Endothelial cell of umbilical vein (primary cell): ENCODE results near the gene PPP1R2C. TPM values are rescaled to one million over a fixed set of nuclear protein-coding genes. Genes with fewer than 3 reads are reported as not detected.

Experiments
- BruUV-seq: library from RNA; stranded (reverse); fragments of 400-500 nt; replicated peaks from 2 replicates; lab custom pipeline; 2021; lab: Mats Ljungman, UMichigan
- CTCF ChIA-PET: fragments of 300-600, 350-600 bp; sonication (Branson Sonifier 250); formaldehyde crosslinking; loops from one replicate; lab custom pipeline; 2021; ENCODE audit warnings: antibody characterized with exemption, inconsistent platforms; lab: Charles Lee
- POLR2A ChIA-PET: fragments of 300-600, 350-600 bp; sonication (Branson Sonifier 250); formaldehyde crosslinking; loops from one replicate; lab custom pipeline; 2021; ENCODE audit warnings: antibody characterized with exemption, inconsistent platforms; lab: Charles Lee
- DNase-seq: peaks from one replicate; pipeline ENCODE4 v3.0.0-alpha.2; 2011; ENCODE audit warnings: low read depth, low spot score
- FAIRE-seq: peaks from 2 replicates; lab custom pipeline; 2011; peaks lifted over from hg19 to GRCh38; lab: Jason Lieb, UNC
- H2AFZ ChIP-seq: 2 replicates; pipeline ENCODE4 v1.6.0; 2012; ENCODE audit warnings: low read depth, low read length, control low read depth, inconsistent platforms
- H3K27ac ChIP-seq: 2 replicates; pipeline ENCODE4 v1.5.1; 2011; ENCODE audit warnings: low read depth, mild to moderate bottlenecking, control low read depth, low read length, moderate library complexity; ENCODE audit not compliant: insufficient read depth
- H3K27me3 ChIP-seq, 2 experiments: 2 replicates each; pipeline versions ENCODE4 v1.6.0 to v1.6.1; 2011; ENCODE audit warnings: low read length in 2 of 2, mixed read lengths in 1 of 2; ENCODE audit not compliant: control insufficient read depth in 2 of 2, insufficient read depth in 2 of 2
- H3K36me3 ChIP-seq, 2 experiments: 2 replicates in 1 of 2; 3 replicates in 1 of 2; pipeline ENCODE4 v1.5.1; 2011; ENCODE audit warnings: low read length in 2 of 2, mild to moderate bottlenecking in 1 of 2, moderate library complexity in 1 of 2; ENCODE audit not compliant: control insufficient read depth in 2 of 2, insufficient read depth in 2 of 2; ENCODE audit errors: extremely low read depth in 1 of 2
- H3K4me1 ChIP-seq: 3 replicates; pipeline ENCODE4 v1.5.1; 2011; ENCODE audit warnings: mild to moderate bottlenecking, low read length; ENCODE audit not compliant: control insufficient read depth, insufficient read depth; ENCODE audit errors: extremely low read depth
- H3K4me2 ChIP-seq: 2 replicates; pipeline ENCODE4 v1.6.1; 2011; ENCODE audit warnings: low read length, control low read depth, mixed read lengths; ENCODE audit not compliant: insufficient read depth
- H3K4me3 ChIP-seq, 3 experiments: fragments of 200-600 bp in 1 of 3; sonication (generic), shearing (Covaris generic) in 1 of 3; replicated peaks in 1 of 3; 2 replicates each; pipeline ENCODE4 v1.5.1; 2011 to 2016; ENCODE audit warnings: control low read depth in 3 of 3, low read length in 3 of 3, mild to moderate bottlenecking in 2 of 3, inconsistent platforms in 1 of 3, low read depth in 1 of 3, moderate library complexity in 1 of 3; ENCODE audit not compliant: insufficient read depth in 1 of 3
- H3K79me2 ChIP-seq: 2 replicates; pipeline ENCODE4 v1.6.0; 2012; ENCODE audit warnings: low read length, inconsistent platforms; ENCODE audit not compliant: control insufficient read depth, insufficient read depth
- H3K9ac ChIP-seq: replicated peaks from 2 replicates; pipeline ENCODE3; 2011; ENCODE audit warnings: low read length, control low read depth; ENCODE audit not compliant: insufficient read depth; ENCODE audit errors: extremely low read depth
- H3K9me1 ChIP-seq: replicated peaks from 3 replicates; pipeline ENCODE4 v1.6.0; 2011; ENCODE audit warnings: mild to moderate bottlenecking, low read length; ENCODE audit not compliant: control insufficient read depth, insufficient read depth; ENCODE audit errors: extremely low read depth
- H3K9me3 ChIP-seq: replicated peaks from 2 replicates; pipeline ENCODE4 v1.5.1; 2012; ENCODE audit warnings: low read length, inconsistent platforms; ENCODE audit not compliant: control insufficient read depth, insufficient read depth
- H4K20me1 ChIP-seq: replicated peaks from 2 replicates; pipeline ENCODE3; 2011; ENCODE audit warnings: mild to moderate bottlenecking, low read length; ENCODE audit not compliant: control insufficient read depth, insufficient read depth; ENCODE audit errors: extremely low read depth
- EZH2 ChIP-seq: IDR thresholded peaks from 2 replicates; pipeline ENCODE4 v1.6.1; 2012; ENCODE audit warnings: borderline replicate concordance, low read depth, mild to moderate bottlenecking, moderate library complexity, low read length, inconsistent platforms; ENCODE audit not compliant: severe bottlenecking
- FOS ChIP-seq: IDR thresholded peaks from 2 replicates; pipeline ENCODE4 v1.6.1; 2011; ENCODE audit warnings: mild to moderate bottlenecking, low read length, moderate library complexity, borderline replicate concordance; ENCODE audit not compliant: insufficient read depth
- GATA2 ChIP-seq: IDR thresholded peaks from 2 replicates; pipeline ENCODE4 v1.7.0; 2011; ENCODE audit warnings: low read depth, mild to moderate bottlenecking, moderate library complexity, mixed read lengths, low read length; ENCODE audit not compliant: insufficient read length, insufficient read depth
- JUN ChIP-seq: IDR thresholded peaks from 2 replicates; pipeline ENCODE4 v1.6.1; 2011; ENCODE audit warnings: borderline replicate concordance, low read depth; ENCODE audit not compliant: insufficient read length, insufficient read depth
- POLR2A ChIP-seq: IDR thresholded peaks from 2 replicates; pipeline ENCODE4 v1.6.1; 2012; ENCODE audit warnings: low read depth, mild to moderate bottlenecking, control low read depth, low read length
- POLR2AphosphoS5 ChIP-seq: IDR thresholded peaks from 2 replicates; pipeline ENCODE4 v1.6.1; 2012; ENCODE audit warnings: low read depth, mild to moderate bottlenecking, control low read depth, low read length, moderate library complexity; ENCODE audit not compliant: insufficient read depth
- dilution Hi-C: fragments of 300-500 bp; cut with MboI; formaldehyde crosslinking; loops from one replicate; pipeline ENCODE4 v1.15.0; 2019; ENCODE audit warnings: low sequenced_read_pairs; ENCODE audit not compliant: extremely low pct_ligation_motif_present
- intact Hi-C: fragments of 100-400 bp; cut with micrococcal nuclease; formaldehyde crosslinking; loops from one replicate; pipeline ENCODE4 v1.10.0; 2022
- polyA plus RNA-seq, 4 experiments: library from polyadenylated mRNA; depleted of rRNA in 3 of 4; stranded (reverse) in 3 of 4; unstranded in 1 of 4; fragments of >200 nt; gene quantifications; 2 replicates each; pipeline versions ENCODE4 v1.2.1 to v1.2.3, GENCODE V29; 2011 to 2012; ENCODE audit warnings: missing spikeins in 1 of 4
- total RNA-seq: library from RNA; stranded (reverse); gene quantifications from 2 replicates; pipeline ENCODE4 v1.2.3, GENCODE V29; 2021
- TF ChIP-seq, protein P1 (sequence below): IDR thresholded peaks from 2 replicates; pipeline ENCODE4 v1.6.1; 2011; ENCODE audit not compliant: insufficient read depth, insufficient read length
- TF ChIP-seq, protein P2 (sequence below), 2 donors: IDR thresholded peaks; 1 replicate in 1 of 2; 2 replicates in 1 of 2; pipeline ENCODE4 v1.5.1; 2011; ENCODE audit warnings: low read length in 2 of 2, mild to moderate bottlenecking in 2 of 2, moderate library complexity in 2 of 2, control low read depth in 1 of 2, inconsistent platforms in 1 of 2, low read depth in 1 of 2; ENCODE audit not compliant: insufficient read depth in 1 of 2; ENCODE audit errors: extremely low read depth in 1 of 2

The PPP1R2C gene
- total and polyA plus RNA-seq, 2 donors (not counting 3 experiments of a cell fraction or from before 2014, with no cell fraction given) = not detected

DNA sequence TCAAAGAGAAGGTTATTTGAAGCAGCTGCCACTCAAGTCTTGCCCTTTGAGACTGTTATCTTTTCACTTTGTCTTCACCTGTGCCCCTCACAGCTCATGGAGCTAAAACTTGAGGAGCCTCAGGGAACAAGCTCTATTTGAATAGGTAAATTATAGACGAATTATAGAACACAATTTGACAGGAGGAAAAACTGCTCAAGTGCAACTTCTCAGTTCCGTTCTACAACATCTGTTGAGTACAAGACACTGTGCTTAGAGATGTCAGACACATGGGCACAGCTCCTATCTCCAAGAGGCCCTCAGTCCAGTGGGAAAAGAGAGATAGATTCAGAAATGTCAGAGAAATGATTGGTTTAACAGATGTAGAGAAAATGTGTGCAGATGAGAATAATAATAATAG, 5.1 kb downstream of the PPP1R2C start:
- Histone ChIP-seq H3K4me2 (no peak overlapping the region), H4K20me1 (no peaks in the 10 kb centered on the region), H3K36me3 (no peaks in the 10 kb centered on the region), H3K9ac (no peak overlapping the region), H3K4me1 (peaks cover 10% of the 10 kb centered on the region), H3K27ac (no peak overlapping the region), H3K79me2 (no peaks in the 10 kb centered on the region), H3K9me1 (no peaks in the 10 kb centered on the region), H3K9me3 (no peaks in the 10 kb centered on the region), H2AFZ (no peak overlapping the region), H3K27me3 (no peaks in the 10 kb centered on the region), H3K4me3 (no peak overlapping the region)
- dilution Hi-C loops (no loop called here), intact Hi-C loops (no loop called here)
- ChIA-PET CTCF (interaction anchor here (1.8 kb wide), 1 partner anchor 57 kb away, joined by 7 read pairs; no protein-coding TSS in a partner anchor), POLR2A (no interaction called here)
- DNase-seq (no peak), FAIRE-seq (peak; percentile 53)
- TF ChIP-seq, protein P1, sequence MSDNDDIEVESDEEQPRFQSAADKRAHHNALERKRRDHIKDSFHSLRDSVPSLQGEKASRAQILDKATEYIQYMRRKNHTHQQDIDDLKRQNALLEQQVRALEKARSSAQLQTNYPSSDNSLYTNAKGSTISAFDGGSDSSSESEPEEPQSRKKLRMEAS = no peak
- TF ChIP-seq, protein P2, sequence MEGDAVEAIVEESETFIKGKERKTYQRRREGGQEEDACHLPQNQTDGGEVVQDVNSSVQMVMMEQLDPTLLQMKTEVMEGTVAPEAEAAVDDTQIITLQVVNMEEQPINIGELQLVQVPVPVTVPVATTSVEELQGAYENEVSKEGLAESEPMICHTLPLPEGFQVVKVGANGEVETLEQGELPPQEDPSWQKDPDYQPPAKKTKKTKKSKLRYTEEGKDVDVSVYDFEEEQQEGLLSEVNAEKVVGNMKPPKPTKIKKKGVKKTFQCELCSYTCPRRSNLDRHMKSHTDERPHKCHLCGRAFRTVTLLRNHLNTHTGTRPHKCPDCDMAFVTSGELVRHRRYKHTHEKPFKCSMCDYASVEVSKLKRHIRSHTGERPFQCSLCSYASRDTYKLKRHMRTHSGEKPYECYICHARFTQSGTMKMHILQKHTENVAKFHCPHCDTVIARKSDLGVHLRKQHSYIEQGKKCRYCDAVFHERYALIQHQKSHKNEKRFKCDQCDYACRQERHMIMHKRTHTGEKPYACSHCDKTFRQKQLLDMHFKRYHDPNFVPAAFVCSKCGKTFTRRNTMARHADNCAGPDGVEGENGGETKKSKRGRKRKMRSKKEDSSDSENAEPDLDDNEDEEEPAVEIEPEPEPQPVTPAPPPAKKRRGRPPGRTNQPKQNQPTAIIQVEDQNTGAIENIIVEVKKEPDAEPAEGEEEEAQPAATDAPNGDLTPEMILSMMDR (IDR thresholded peaks at IDR 0.05; ENCODE audit: extremely low read depth in 1 of 2, insufficient read depth in 1 of 2, low read depth in 1 of 2, low read length in 2 of 2) = no peak
- TF ChIP-seq POLR2A = no peak
- no peak for TF ChIP-seq EZH2
- no peak for TF ChIP-seq JUN
- TF ChIP-seq FOS = no peak
- TF ChIP-seq POLR2AphosphoS5 = no peak
- TF ChIP-seq GATA2 = no peak
- no TSS peak for BruUV-seq
